GM21825 (cell line): Measurements from ENCODE around the gene MIEF2.

Source experiments
- ATAC-seq: cut with Tn5 transposase; IDR thresholded peaks from one replicate; pipeline ENCODE4 v1.9.1; 2021; ENCODE audit warnings: mild to moderate bottlenecking, moderate library complexity; ENCODE audit not compliant: unreplicated experiment

MIEF2 gene

GRCh38 chr17:18254888-18255649 lies 5.4 kb upstream of the MIEF2 start:
- no peak for ATAC-seq

DNA sequence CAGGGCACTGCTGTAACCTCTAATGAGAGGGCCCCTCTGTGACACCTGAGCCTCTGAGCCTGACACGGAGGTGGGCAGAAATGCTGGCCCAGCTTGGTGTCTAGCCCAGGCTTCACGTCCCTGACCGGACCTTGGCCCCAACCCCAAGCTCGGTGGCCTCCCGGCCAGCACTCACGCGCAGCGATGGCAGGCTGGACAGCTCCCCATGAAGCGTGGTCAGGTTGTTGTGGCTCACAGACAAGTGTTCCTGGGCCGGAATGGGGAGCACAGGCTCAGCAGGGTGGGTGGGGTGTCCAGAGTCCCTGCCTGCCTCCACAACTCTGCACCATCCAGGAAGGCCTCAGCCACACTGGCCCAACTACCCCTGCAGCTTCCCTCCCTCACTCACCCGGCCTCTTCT lies 4.1 kb upstream of the MIEF2 start:
- no peak for ATAC-seq

- ATAC-seq = no peak
Measured at GRCh38 chr17:18256776-18257175, 3.7 kb upstream of the MIEF2 start.

DNA sequence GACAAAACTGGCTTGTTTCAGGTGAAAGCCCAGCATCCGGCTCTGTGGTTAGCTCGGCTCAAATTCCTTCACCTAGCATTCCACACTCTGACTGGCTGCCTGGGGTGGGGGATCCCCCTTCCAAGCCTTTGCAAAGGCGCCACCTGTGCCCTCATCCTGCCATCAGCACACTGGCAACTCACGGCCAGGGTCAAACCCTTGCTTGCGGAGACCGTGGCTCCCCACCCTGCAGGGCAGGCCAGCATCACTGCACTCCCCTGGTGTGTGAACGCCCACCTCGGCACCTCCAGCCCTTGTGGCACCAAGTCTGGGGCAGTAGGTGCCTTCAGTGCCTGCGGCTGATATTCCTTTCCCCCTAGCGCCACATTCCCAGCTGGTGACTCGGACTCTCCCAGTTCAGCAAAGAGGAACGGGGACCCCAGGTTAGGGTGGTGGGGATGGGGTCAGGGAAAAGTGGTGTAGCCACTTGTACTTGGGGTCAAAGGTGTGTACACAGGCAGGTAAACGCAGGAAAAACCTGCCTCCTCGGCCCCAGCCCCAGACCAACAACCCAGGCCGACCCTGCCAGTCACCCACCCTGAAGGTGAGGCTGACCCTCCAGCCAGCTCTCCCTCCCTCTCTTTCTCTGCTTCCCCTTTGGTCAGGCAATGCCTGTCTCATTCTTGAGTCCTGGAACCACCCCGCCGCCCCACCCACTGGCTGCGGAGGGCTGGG lies 3.0 kb upstream of the MIEF2 start:
- peak; percentile 11 for ATAC-seq

GRCh38 chr17:18257982-18258355 lies 2.5 kb upstream of the MIEF2 start:
- ATAC-seq = peak; percentile 15

- ATAC-seq = peak; percentile 23
Measured at GRCh38 chr17:18258356-18259038, 2.0 kb upstream of the MIEF2 start, which contains the start of gene FLII. Gene FLII (minus strand): TSS chr17:18258738. CDS start chr17:18258690, 48 bp downstream.

DNA sequence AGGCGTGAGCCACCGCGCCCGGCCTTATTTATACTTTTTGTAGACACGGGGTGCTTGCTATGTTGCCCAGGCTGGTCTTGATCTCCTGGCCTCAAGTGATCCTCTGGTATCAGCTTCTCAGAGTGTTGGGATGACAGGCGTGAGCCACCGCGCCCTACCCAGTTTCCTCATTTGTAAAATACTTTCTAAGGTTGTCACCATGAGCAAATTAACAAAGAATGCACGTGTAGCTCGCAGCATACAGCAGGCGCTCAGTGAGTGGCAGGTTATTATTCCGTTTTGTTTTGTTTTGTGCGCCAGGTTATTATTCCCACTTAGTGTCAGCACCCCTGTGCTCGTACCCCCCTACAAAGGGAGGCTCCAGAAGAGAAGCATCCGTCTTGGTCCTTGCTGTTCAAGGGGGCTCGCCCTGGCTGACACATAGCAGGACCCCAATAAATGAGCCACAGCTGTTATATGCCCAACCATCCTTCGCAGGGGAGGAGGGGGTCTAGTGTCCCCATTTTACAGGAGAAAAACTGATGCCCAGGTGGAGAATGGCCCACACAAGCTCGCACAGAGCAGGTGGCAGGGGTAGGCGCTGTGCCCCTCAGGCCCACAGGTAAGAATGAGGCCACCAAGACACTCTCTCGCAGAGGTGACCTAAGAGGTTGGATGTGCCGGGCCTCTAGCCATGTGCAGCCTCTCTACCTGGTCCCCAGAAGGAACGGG lies 686 bp upstream of the MIEF2 start:
- ATAC-seq = no peak

DNA sequence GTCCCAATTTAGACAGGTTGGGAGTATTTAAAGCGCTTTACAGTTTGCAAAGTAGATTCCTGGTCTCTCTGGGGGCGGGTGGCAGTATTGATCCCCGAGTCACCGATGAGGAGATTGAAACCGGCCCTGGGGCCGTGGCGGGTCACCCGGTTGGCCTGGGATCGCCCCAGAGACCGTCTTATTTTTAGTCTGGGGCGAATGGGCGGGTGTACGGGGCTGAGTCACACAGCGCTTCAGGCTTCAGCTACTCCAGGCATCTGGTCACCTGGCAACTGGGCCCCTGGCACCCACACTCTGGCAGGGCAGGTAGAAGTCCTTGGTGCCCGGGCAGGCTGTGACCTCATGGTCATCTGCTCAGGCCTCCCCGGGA lies 669 bp downstream of the MIEF2 start:
- ATAC-seq = peak; percentile 6

- ATAC-seq = no peak
Measured at GRCh38 chr17:18261659-18262058, 1.2 kb downstream of the MIEF2 start.

DNA sequence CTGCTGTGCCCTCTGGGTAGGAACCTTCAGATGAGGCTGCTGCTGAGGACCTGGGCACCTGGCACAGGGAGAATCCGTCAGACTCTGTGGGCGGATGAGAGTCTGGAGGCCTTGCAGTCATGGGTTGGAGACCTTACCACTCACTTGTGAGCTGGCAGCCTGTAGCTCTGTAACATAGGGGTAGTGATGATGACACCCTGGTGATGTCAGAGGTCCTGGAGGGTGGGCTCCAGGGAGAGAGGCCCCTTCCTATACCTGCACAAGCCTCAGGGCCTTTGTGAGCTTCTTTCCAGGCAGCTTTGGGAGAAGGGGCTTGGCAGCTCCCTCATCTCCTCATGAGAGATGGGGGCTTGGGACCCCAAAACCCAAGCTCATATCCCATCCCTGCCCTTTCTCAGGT lies 1.6 kb downstream of the MIEF2 start:
- no peak for ATAC-seq

- ATAC-seq = no peak
Measured at GRCh38 chr17:18262641-18263040, 2.2 kb downstream of the MIEF2 start.

GRCh38 chr17:18263885-18264682 lies 3.6 kb downstream of the MIEF2 start:
- ATAC-seq = no peak

DNA sequence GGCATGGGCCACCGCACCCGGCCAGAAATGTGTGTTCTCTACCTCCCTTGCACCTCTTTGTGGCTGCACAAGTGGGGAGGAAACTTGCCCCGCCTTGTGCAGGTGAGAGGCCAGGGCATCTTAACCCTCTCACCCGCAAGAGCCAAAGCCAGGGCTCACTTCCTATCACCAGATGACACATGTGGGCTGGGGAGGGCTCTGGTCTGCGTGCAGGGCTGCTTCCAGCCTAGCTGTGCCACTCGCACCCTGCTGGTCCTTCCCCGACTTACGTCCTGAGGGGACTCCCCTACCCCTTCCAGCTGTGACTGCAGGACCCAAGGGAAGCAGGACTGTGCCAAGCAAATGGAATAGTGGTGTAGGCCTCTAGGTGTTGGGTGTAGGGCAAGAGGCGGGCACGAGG lies 6.9 kb downstream of the MIEF2 start:
- no peak for ATAC-seq

DNA sequence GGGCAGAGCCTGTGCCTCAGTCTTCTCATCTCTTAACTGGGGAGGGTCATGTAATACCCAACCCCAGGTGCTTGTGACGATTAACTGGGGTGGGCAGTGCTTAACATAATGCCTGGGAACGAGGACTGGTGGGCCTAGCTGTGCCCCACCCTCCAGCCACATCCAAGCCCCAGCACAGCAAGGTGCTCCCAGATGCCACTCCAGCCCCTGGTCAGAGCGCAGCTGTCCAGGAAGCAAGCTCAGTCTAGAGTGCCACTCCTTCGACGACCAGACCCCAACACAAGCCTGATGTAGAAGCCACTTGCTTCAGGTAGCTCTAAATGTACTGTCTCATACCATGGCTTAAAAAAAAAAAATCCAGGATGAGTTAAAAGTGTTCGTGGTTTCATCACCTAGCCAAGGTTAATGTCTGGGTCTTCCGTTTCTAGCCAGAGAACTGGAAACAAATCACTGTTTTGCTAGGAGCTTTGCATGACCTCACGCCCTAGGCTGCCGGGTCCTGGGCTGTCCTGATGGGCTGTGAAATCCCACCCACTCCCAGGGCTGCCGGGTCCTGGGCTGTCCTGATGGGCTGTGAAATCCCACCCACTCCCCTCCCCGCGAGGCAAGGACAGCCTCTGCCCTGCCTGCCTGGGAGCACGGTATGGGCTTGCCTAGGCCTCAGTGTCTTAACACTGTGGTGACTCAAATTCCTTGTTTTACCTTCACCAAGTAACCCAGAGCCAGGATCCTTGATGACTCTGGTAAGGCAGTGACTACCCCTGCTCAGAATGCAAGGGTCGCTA lies 7.7 kb downstream of the MIEF2 start:
- no peak for ATAC-seq

GRCh38 chr17:18270046-18270931 lies 9.8 kb downstream of the MIEF2 start:
- ATAC-seq = no peak

DNA sequence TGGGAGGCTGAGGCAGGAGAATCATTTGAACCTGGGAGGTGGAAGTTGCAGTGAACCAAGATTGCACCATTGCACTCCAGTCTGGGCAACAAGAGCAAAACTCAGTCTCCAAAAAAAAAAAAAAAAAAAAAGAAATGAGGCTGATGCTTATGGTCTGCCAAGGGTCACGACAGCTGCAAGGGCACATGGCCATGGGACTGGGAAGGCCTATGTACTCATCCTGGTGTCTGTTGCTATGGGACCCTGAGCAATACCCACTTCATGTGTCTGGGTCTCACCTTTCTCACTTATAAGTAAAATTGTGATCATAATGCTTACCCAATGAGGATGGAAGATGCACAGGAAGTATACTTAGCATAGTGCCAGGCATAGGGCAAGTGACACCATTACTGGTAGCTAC lies 16.6 kb downstream of the MIEF2 start:
- no peak for ATAC-seq

DNA sequence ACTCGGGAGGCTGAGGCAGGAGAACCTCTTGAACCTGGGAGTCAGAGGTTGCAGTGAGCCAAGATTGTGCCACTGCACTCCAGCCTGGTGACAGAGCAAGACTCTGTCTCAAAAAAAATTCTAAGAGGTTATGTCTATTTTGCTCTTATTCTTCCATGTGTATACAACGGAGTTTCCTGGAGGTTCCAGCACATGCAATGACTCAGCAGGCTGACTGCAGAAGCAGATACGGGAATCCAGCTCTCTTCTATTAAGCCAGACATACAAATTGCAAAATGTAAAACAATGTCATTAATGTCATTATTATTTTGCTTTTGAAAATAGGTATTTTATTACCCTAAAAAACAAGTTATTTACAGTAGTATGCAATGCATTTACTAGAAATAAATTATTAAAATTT lies 18.4 kb downstream of the MIEF2 start:
- no peak for ATAC-seq

- ATAC-seq = no peak
Measured at GRCh38 chr17:18280249-18280648, 19.8 kb downstream of the MIEF2 start.
